B cell (primary cell): ENCODE results near the gene PCGF1. TPM values are rescaled to one million over a fixed set of nuclear protein-coding genes. Genes with fewer than 3 reads are reported as not detected.

Experiments
- ATAC-seq: fragments of 200-7000 bp; cut with Tn5 transposase; one replicate; pipeline ENCODE4 v1.10.0; 2021; ENCODE audit warnings: low read depth, mild to moderate bottlenecking, moderate number of reproducible peaks, moderate library complexity
- CTCF ChIA-PET: fragments of 350-600 bp; sonication (Branson Sonifier 250); formaldehyde crosslinking; loops from one replicate; lab custom pipeline; 2021; ENCODE audit warnings: antibody characterized with exemption, inconsistent platforms; lab: Charles Lee
- POLR2A ChIA-PET: fragments of 350-600 bp; sonication (Branson Sonifier 250); formaldehyde crosslinking; loops from one replicate; lab custom pipeline; 2021; ENCODE audit warnings: antibody characterized with exemption; lab: Charles Lee
- DNase-seq: peaks from one replicate; pipeline ENCODE4 v3.0.0; 2013
- H2AFZ ChIP-seq: 2 replicates; pipeline ENCODE4 v1.6.1; 2012; ENCODE audit warnings: mild to moderate bottlenecking, low read depth, low read length; ENCODE audit not compliant: insufficient read depth, poor library complexity, severe bottlenecking
- H3K27ac ChIP-seq, 2 donors: 1 replicate in 1 of 2; 2 replicates in 1 of 2; pipeline ENCODE4 v1.5.1; 2012 to 2013; ENCODE audit warnings: low read length in 2 of 2, mild to moderate bottlenecking in 2 of 2, moderate library complexity in 1 of 2
- H3K27me3 ChIP-seq, 4 experiments: fragments of 200-600 bp in 1 of 4; sonication (generic) in 1 of 4; replicated peaks in 1 of 4; 1 replicate in 2 of 4; 2 replicates in 2 of 4; pipeline versions ENCODE4 v1.6.1 to v1.7.0; 2013 to 2016; ENCODE audit warnings: low read length in 3 of 4, mild to moderate bottlenecking in 2 of 4, mixed read lengths in 1 of 4, moderate library complexity in 1 of 4; ENCODE audit not compliant: insufficient read depth in 4 of 4, control insufficient read depth in 3 of 4; ENCODE audit errors: control extremely low read depth in 1 of 4
- H3K36me3 ChIP-seq, 2 experiments: replicated peaks in 1 of 2; 1 replicate in 1 of 2; 2 replicates in 1 of 2; pipeline versions ENCODE4 v1.6.1 to v1.7.1; 2013; ENCODE audit warnings: low read length in 1 of 2; ENCODE audit not compliant: insufficient read depth in 2 of 2, control insufficient read depth in 1 of 2; ENCODE audit errors: control extremely low read depth in 1 of 2, extremely low read depth in 1 of 2
- H3K4me1 ChIP-seq, 2 donors: fragments of 200-600 bp in 1 of 2; sonication (generic) in 1 of 2; 1 replicate in 1 of 2; 2 replicates in 1 of 2; pipeline versions ENCODE4 v1.5.1 to v1.6.1; 2013 to 2017; ENCODE audit warnings: low read length in 2 of 2; ENCODE audit not compliant: control insufficient read depth in 2 of 2, insufficient read depth in 2 of 2
- H3K4me2 ChIP-seq: replicated peaks from 2 replicates; pipeline ENCODE3; 2012; ENCODE audit warnings: mild to moderate bottlenecking, low read depth, low read length; ENCODE audit not compliant: poor library complexity, severe bottlenecking
- H3K4me3 ChIP-seq, 5 experiments: fragments of 200-600 bp in 1 of 5; sonication (generic) in 1 of 5; 1 replicate in 3 of 5; 2 replicates in 2 of 5; pipeline versions ENCODE4 v1.5.1 to v1.7.0; 2011 to 2016; ENCODE audit warnings: low read length in 4 of 5, mild to moderate bottlenecking in 4 of 5, low read depth in 2 of 5, control low read depth in 1 of 5, moderate library complexity in 1 of 5; ENCODE audit not compliant: insufficient read depth in 1 of 5; ENCODE audit errors: control extremely low read depth in 1 of 5, extremely low read depth in 1 of 5
- H3K79me2 ChIP-seq: fragments of 200-600 bp; sonication (generic); one replicate; pipeline ENCODE4 v1.6.0; 2016; ENCODE audit warnings: low read length; ENCODE audit not compliant: control insufficient read depth, insufficient read depth
- H3K9ac ChIP-seq: fragments of 200-600 bp; sonication (generic); 2 replicates; pipeline ENCODE4 v1.6.1; 2017; ENCODE audit warnings: mild to moderate bottlenecking, low read length, moderate library complexity
- H3K9me3 ChIP-seq, 3 donors: one replicate each; pipeline versions ENCODE4 v1.6.1 to v1.7.1; 2013; ENCODE audit warnings: low read length in 2 of 3; ENCODE audit not compliant: control insufficient read depth in 2 of 3, insufficient read depth in 1 of 3; ENCODE audit errors: control extremely low read depth in 1 of 3
- H4K20me1 ChIP-seq: 2 replicates; pipeline ENCODE4 v1.6.0; 2012; ENCODE audit warnings: mild to moderate bottlenecking, low read length; ENCODE audit not compliant: insufficient read depth, control insufficient read depth, poor library complexity, severe bottlenecking
- H3K27ac Mint-ChIP-seq: one replicate; pipeline ENCODE4 v1.8.0; 2021; ENCODE audit warnings: mixed read lengths
- H3K27me3 Mint-ChIP-seq: one replicate; pipeline ENCODE4 v1.8.0; 2021; ENCODE audit warnings: mixed read lengths
- H3K4me1 Mint-ChIP-seq: one replicate; pipeline ENCODE4 v1.8.0; 2021; ENCODE audit warnings: mixed read lengths
- H3K4me3 Mint-ChIP-seq: one replicate; pipeline ENCODE4 v1.8.0; 2021; ENCODE audit warnings: mixed read lengths
- H3K9me3 Mint-ChIP-seq: one replicate; pipeline ENCODE4 v1.8.0; 2022; ENCODE audit warnings: mixed read lengths; ENCODE audit not compliant: insufficient read depth
- CTCF ChIP-seq: fragments of 200-600 bp; IDR thresholded peaks from one replicate; pipeline ENCODE4 v1.8.0; 2022; ENCODE audit warnings: antibody characterized with exemption, mild to moderate bottlenecking
- EZH2 ChIP-seq: IDR thresholded peaks from 2 replicates; pipeline ENCODE4 v1.6.1; 2012; ENCODE audit warnings: borderline replicate concordance, low read depth, mild to moderate bottlenecking, moderate library complexity, low read length; ENCODE audit not compliant: insufficient read depth, poor library complexity, severe bottlenecking
- WGBS: methylation state at CpG from one replicate; pipeline ENCODE4 v1.1.5; 2013; ENCODE audit warnings: missing lambda C conversion rate; ENCODE audit not compliant: insufficient coverage; 5-methylcytosine and 5-hydroxymethylcytosine counted together
- intact Hi-C: fragments of 100-400 bp; cut with micrococcal nuclease; formaldehyde crosslinking; loops from one replicate; pipeline ENCODE4 v1.10.0; 2022
- polyA plus RNA-seq: library from polyadenylated mRNA; depleted of rRNA; stranded (reverse); fragments of >200 nt; gene quantifications from 2 replicates; pipeline ENCODE4 v1.2.3, GENCODE V29; 2012
- total RNA-seq, 2 donors: library from RNA; stranded (reverse); fragments of 120-200 nt in 1 of 2; gene quantifications; 1 replicate in 1 of 2; 2 replicates in 1 of 2; pipeline versions ENCODE4 v1.2.3 to v1.2.4, GENCODE V29; 2013 to 2022

The PCGF1 gene
- total and polyA plus RNA-seq, 2 donors (not counting 1 experiment from before 2014, with no cell fraction given): 21.9 to 40.1 TPM

GRCh38 chr2:74522516-74522915 lies 15.0 kb upstream of the PCGF1 start:
- ChIA-PET CTCF (interaction anchor here (0.9 to 1.2 kb wide), 3 partner anchors 9 to 16 kb away, joined by 3 to 4 read pairs (median 3); no protein-coding TSS in a partner anchor), POLR2A (no interaction called here)
- Mint-ChIP-seq H3K9me3 (no peaks in the 10 kb centered on the region), H3K27me3 (peaks cover 31% of the 10 kb centered on the region), H3K4me3 (no peak overlapping the region), H3K27ac (no peak overlapping the region), H3K4me1 (peaks cover 12% of the 10 kb centered on the region)
- peaks cover 12% of the 10 kb centered on the region for H4K20me1 ChIP-seq
- peaks cover 16 to 22% of the 10 kb centered on the region in 2 donors for H3K4me1 ChIP-seq
- H2AFZ ChIP-seq: no peak overlapping the region
- WGBS: 90% methylated on average over 3 of the region's 3 CpGs
- H3K9ac ChIP-seq: no peak overlapping the region
- no peak overlapping the region for H3K27ac ChIP-seq
- DNase-seq (no peak), ATAC-seq (no peak)
- intact Hi-C loops: no loop called here
- no peak overlapping the region for H3K4me3 ChIP-seq
- peaks cover 0 to 1% (median 0%) of the 10 kb centered on the region in 3 donors for H3K9me3 ChIP-seq
- H3K4me2 ChIP-seq: no peak overlapping the region
- no peaks in the 10 kb centered on the region for H3K79me2 ChIP-seq
- TF ChIP-seq CTCF (no peak), EZH2 (no peak)
- H3K27me3 ChIP-seq: peaks cover 0 to 33% (median 26%) of the 10 kb centered on the region in 4 experiments
- H3K36me3 ChIP-seq: peaks cover 0 to 22% of the 10 kb centered on the region in 2 experiments

- Histone ChIP-seq H3K4me1 (peaks cover 36 to 50% of the 10 kb centered on the region in 2 donors), H3K27me3 (peaks cover 2 to 88% (median 68%) of the 10 kb centered on the region in 4 experiments), H3K4me3 (peak overlapping the region in 4 of 5 experiments; percentile 35 to 68 (median 54)), H3K4me2 (peak overlapping the region; percentile 96), H3K27ac (no peak overlapping the region), H3K9ac (peak overlapping the region; percentile 67), H3K9me3 (peaks cover 0 to 31% (median 1%) of the 10 kb centered on the region in 3 donors), H4K20me1 (peaks cover 6% of the 10 kb centered on the region), H3K36me3 (no peaks in the 10 kb centered on the region), H3K79me2 (no peaks in the 10 kb centered on the region), H2AFZ (peak overlapping the region; percentile 71)
- ChIA-PET CTCF (interaction anchor here (0.6 to 1.4 kb wide), 5 partner anchors 10 to 72 kb away, joined by 3 to 5 read pairs (median 4); partner anchors contain the start of genes AUP1, CCDC142, HTRA2 and PCGF1), POLR2A (interaction anchor here (0.9 to 2.5 kb wide), 5 partner anchors 9 to 19 kb away, joined by 3 to 9 read pairs (median 4); partner anchors contain the start of genes LBX2 and PCGF1)
- Mint-ChIP-seq H3K9me3 (no peaks in the 10 kb centered on the region), H3K27ac (no peak overlapping the region), H3K4me3 (peak overlapping the region; percentile 86), H3K27me3 (peaks cover 66% of the 10 kb centered on the region), H3K4me1 (peaks cover 28% of the 10 kb centered on the region)
- intact Hi-C loops: loop anchor here (1.0 kb wide), 1 partner anchor 9 kb away; the partner anchor contains the start of gene PCGF1
- 71% methylated on average over 13 of the region's 13 CpGs for WGBS
- TF ChIP-seq EZH2: no peak
- no peak for TF ChIP-seq CTCF
- DNase-seq (no peak), ATAC-seq (no peak)
Measured at GRCh38 chr2:74516650-74517049, 9.2 kb upstream of the PCGF1 start.
